DOHH2 (cell line): ENCODE data around the gene SPOPL.

ENCODE experiments used
- H3F3A ChIP-seq: fragments of 200-600 bp; sonication (generic), shearing (Covaris generic); 2 replicates; pipeline ENCODE4 v1.6.0; 2016; ENCODE audit warnings: antibody characterized with exemption, mild to moderate bottlenecking; ENCODE audit not compliant: control insufficient read depth, insufficient read depth
- H3K27ac ChIP-seq: fragments of 200-600 bp; sonication (generic); 2 replicates; pipeline ENCODE4 v1.5.1; 2014; ENCODE audit warnings: low read depth, mild to moderate bottlenecking, low read length, moderate library complexity
- H3K27me3 ChIP-seq: fragments of 200-600 bp; sonication (generic); 2 replicates; pipeline ENCODE4 v1.6.1; 2014; ENCODE audit warnings: mild to moderate bottlenecking, low read length, mixed read lengths; ENCODE audit not compliant: control insufficient read depth
- H3K36me3 ChIP-seq: fragments of 200-600 bp; sonication (generic); 2 replicates; pipeline ENCODE4 v1.6.1; 2014; ENCODE audit warnings: mild to moderate bottlenecking, low read length, moderate library complexity, mixed read lengths; ENCODE audit not compliant: control insufficient read depth
- H3K4me1 ChIP-seq: fragments of 200-600 bp; sonication (generic); 2 replicates; pipeline ENCODE4 v1.6.1; 2014; ENCODE audit warnings: mild to moderate bottlenecking, low read length, mixed read lengths; ENCODE audit not compliant: control insufficient read depth
- H3K4me2 ChIP-seq: fragments of 200-600 bp; sonication (generic); 2 replicates; pipeline ENCODE4 v1.6.0; 2014; ENCODE audit warnings: mild to moderate bottlenecking, low read length, moderate library complexity
- H3K4me3 ChIP-seq: fragments of 200-600 bp; sonication (generic); 2 replicates; pipeline ENCODE4 v1.5.1; 2014; ENCODE audit warnings: mild to moderate bottlenecking, low read length, mixed read lengths
- H3K79me2 ChIP-seq: fragments of 200-600 bp; sonication (generic); 2 replicates; pipeline ENCODE4 v1.6.1; 2014; ENCODE audit warnings: mild to moderate bottlenecking, low read length, mixed read lengths; ENCODE audit not compliant: control insufficient read depth
- H3K9me2 ChIP-seq: fragments of 200-600 bp; sonication (generic); replicated peaks from 2 replicates; pipeline ENCODE4 v1.6.1; 2014; ENCODE audit warnings: mild to moderate bottlenecking, low read length, mixed read lengths; ENCODE audit not compliant: control insufficient read depth
- H3K9me3 ChIP-seq: fragments of 200-600 bp; sonication (generic); 2 replicates; pipeline ENCODE4 v1.6.1; 2014; ENCODE audit warnings: antibody characterized with exemption, low read length, mixed read lengths; ENCODE audit not compliant: control insufficient read depth, insufficient read depth
- H4K20me1 ChIP-seq: fragments of 200-600 bp; sonication (generic); 2 replicates; pipeline ENCODE4 v1.6.0; 2014; ENCODE audit warnings: low read depth, mild to moderate bottlenecking, antibody characterized with exemption, low read length, moderate library complexity; ENCODE audit not compliant: control insufficient read depth, insufficient read depth
- EZH2phosphoT487 ChIP-seq: fragments of 200-600 bp; sonication (generic); IDR thresholded peaks from 2 replicates; pipeline ENCODE4 v1.6.1; 2017; ENCODE audit warnings: borderline replicate concordance, mild to moderate bottlenecking, antibody characterized with exemption, low read length, moderate library complexity, mixed read lengths
- TF ChIP-seq, protein P1 (sequence below): fragments of 200-600 bp; sonication (generic); IDR thresholded peaks from one replicate; pipeline ENCODE4 v1.5.1; 2014; ENCODE audit warnings: antibody characterized with exemption, mild to moderate bottlenecking, low read depth, low read length; ENCODE audit not compliant: poor library complexity, severe bottlenecking

SPOPL gene

DNA sequence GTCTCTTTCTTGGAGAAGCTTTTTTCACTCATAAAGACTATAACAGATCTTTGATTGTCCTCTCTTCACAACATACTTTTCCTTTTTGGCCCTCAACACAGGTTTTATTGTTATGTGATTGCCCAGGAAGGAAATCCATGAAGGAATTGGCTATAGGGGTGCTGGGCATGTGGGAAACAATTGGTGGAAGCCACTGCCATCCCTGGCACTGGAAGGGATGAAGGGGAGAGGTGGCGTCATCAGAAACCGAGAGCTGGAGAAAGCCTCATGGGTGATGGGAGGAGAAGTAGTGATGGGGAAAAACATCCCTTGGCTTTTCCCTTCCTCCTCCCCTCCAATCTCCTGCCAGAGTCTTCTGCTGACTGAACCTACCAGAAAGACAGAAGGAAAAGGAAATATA is 106.2 kb downstream of the SPOPL start:
- Histone ChIP-seq H3K9me3 (no peaks in the 10 kb centered on the region), H3K36me3 (no peaks in the 10 kb centered on the region), H4K20me1 (no peaks in the 10 kb centered on the region; the same call in 1 of the 2 replicates), H3F3A (no peaks in the 10 kb centered on the region), H3K4me2 (no peak overlapping the region), H3K27me3 (no peaks in the 10 kb centered on the region), H3K4me3 (no peak overlapping the region), H3K9me2 (no peaks in the 10 kb centered on the region), H3K79me2 (no peaks in the 10 kb centered on the region), H3K4me1 (no peaks in the 10 kb centered on the region), H3K27ac (no peak overlapping the region)
- TF ChIP-seq, protein P1, sequence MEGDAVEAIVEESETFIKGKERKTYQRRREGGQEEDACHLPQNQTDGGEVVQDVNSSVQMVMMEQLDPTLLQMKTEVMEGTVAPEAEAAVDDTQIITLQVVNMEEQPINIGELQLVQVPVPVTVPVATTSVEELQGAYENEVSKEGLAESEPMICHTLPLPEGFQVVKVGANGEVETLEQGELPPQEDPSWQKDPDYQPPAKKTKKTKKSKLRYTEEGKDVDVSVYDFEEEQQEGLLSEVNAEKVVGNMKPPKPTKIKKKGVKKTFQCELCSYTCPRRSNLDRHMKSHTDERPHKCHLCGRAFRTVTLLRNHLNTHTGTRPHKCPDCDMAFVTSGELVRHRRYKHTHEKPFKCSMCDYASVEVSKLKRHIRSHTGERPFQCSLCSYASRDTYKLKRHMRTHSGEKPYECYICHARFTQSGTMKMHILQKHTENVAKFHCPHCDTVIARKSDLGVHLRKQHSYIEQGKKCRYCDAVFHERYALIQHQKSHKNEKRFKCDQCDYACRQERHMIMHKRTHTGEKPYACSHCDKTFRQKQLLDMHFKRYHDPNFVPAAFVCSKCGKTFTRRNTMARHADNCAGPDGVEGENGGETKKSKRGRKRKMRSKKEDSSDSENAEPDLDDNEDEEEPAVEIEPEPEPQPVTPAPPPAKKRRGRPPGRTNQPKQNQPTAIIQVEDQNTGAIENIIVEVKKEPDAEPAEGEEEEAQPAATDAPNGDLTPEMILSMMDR = no peak
- TF ChIP-seq EZH2phosphoT487 = no peak

DNA sequence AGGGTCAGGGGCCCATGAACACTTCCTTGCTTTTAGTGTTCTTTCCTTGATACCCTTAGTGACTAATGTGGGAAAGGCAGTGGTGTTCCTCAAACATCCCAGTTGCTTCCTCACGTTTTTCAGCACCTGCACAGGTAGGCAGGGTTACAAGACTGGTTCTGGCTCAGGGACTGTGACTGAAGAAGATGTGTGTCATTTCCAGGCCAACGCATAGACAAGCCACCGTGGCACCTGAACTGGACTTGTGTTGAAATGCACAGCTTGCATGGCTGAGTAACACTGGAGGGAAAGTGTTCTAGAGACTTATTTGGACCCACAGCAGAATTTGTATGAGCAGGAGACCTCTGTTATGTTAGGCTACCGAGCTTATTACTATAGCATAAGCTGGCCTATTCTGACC is 107.9 kb downstream of the SPOPL start:
- Histone ChIP-seq H3K79me2 (no peaks in the 10 kb centered on the region), H3K27me3 (peaks cover 1% of the 10 kb centered on the region; the same call in 1 of the 2 replicates), H3K27ac (no peak overlapping the region), H4K20me1 (no peaks in the 10 kb centered on the region; the same call in 1 of the 2 replicates), H3K36me3 (no peaks in the 10 kb centered on the region), H3K4me1 (no peaks in the 10 kb centered on the region), H3K9me3 (no peaks in the 10 kb centered on the region), H3K4me3 (no peak overlapping the region), H3F3A (no peaks in the 10 kb centered on the region), H3K4me2 (no peak overlapping the region), H3K9me2 (no peaks in the 10 kb centered on the region)
- no peak for TF ChIP-seq EZH2phosphoT487
- TF ChIP-seq, protein P1 = no peak

DNA sequence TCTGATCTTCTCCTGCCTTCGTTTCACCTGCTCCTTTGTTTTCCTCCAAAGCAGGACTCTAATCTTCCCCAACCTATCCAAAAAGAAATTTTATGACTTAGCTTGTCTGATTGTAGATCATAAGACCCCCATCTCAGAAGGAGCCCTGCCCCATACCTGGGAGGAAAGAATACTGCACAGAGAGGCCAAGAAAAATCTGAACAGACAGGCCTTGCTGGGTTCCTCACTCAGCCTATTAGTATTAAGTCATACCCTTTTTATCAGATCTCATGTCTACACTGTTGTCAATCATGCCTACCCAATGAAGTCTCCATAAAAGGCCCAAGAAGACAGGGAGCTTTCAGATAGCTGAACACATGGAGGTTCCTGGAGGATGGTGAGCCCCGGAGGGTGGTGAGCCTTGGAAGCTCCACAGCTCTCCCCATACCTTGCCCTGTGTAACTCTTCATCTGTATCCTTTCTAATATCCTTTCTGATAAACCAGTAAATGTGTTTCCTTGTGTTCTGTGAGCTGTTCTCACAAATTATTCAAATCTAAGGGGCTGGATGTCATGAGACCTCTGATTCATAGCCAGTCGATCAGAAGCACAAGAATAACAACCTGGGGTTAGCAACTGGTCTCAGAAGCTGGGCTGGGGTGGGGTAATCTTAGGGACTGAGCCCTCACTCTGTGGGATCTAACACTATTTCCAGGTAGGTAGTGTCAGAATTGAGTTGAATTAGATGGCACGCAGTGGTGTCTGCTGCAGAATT is 108.8 kb downstream of the SPOPL start:
- Histone ChIP-seq H3K9me2 (no peaks in the 10 kb centered on the region), H4K20me1 (no peaks in the 10 kb centered on the region; the same call in 1 of the 2 replicates), H3K27ac (no peak overlapping the region), H3K9me3 (no peaks in the 10 kb centered on the region), H3F3A (no peaks in the 10 kb centered on the region), H3K4me1 (no peaks in the 10 kb centered on the region), H3K27me3 (peaks cover 2% of the 10 kb centered on the region; the same call in 1 of the 2 replicates), H3K4me3 (no peak overlapping the region), H3K79me2 (no peaks in the 10 kb centered on the region), H3K36me3 (no peaks in the 10 kb centered on the region), H3K4me2 (no peak overlapping the region)
- TF ChIP-seq EZH2phosphoT487 = no peak
- TF ChIP-seq, protein P1 = no peak
